Esophagus muscularis mucosa (tissue), 4 donors: ENCODE results near the gene TMX2. TPM values are rescaled to one million over a fixed set of nuclear protein-coding genes. Genes with fewer than 3 reads are reported as not detected.

Experiments used
- DNase-seq: peaks from one replicate; pipeline ENCODE4 v3.0.0-alpha.2; 2017; ENCODE audit errors: extremely low spot score
- H3K27ac ChIP-seq, 4 donors: fragments of 200-600 bp; sonication (generic); replicated peaks in 1 of 4; 1 replicate in 3 of 4; 2 replicates in 1 of 4; pipeline ENCODE4 v1.5.1; 2016 to 2019; ENCODE audit warnings: mild to moderate bottlenecking in 1 of 4
- H3K27me3 ChIP-seq, 4 donors: fragments of 200-600 bp; sonication (generic); one replicate each; pipeline versions ENCODE4 v1.5.1 to v1.6.0; 2016 to 2019
- H3K36me3 ChIP-seq, 4 donors: fragments of 200-600 bp; sonication (generic); one replicate each; pipeline ENCODE4 v1.5.1; 2016 to 2019
- H3K4me1 ChIP-seq, 4 donors: fragments of 200-600 bp; sonication (generic); one replicate each; pipeline ENCODE4 v1.5.1; 2016 to 2019
- H3K4me3 ChIP-seq, 4 donors: fragments of 200-600 bp; sonication (generic); 1 replicate in 2 of 4; 2 replicates in 2 of 4; pipeline ENCODE4 v1.5.1; 2016 to 2019; ENCODE audit warnings: mild to moderate bottlenecking in 4 of 4, moderate library complexity in 1 of 4
- H3K9me3 ChIP-seq, 4 donors: fragments of 200-600 bp; sonication (generic); 1 replicate in 3 of 4; 2 replicates in 1 of 4; pipeline ENCODE4 v1.5.1; 2016 to 2019
- EP300 ChIP-seq: sonication (generic); formaldehyde crosslinking; IDR thresholded peaks from one replicate; pipeline ENCODE4 v1.6.1; 2017; ENCODE audit warnings: antibody characterized with exemption
- POLR2A ChIP-seq: fragments of 450-650 bp; IDR thresholded peaks from one replicate; pipeline ENCODE4 v1.6.1; 2017; ENCODE audit warnings: antibody characterized with exemption, moderate library complexity, mild to moderate bottlenecking, low read depth
- POLR2AphosphoS5 ChIP-seq, 2 donors: sonication (generic); formaldehyde crosslinking; IDR thresholded peaks; one replicate each; pipeline ENCODE4 v1.6.1; 2017; ENCODE audit warnings: antibody characterized with exemption in 2 of 2
- intact Hi-C: fragments of 100-400 bp; cut with DNase I; formaldehyde crosslinking; loops from one replicate; pipeline ENCODE4 v1.15.1; 2023
- small RNA-seq, 3 donors: library from RNA; depleted of rRNA; stranded (forward); fragments of <200 nt; gene quantifications; one replicate each; pipeline ENCODE3, GENCODE V24; 2016
- total RNA-seq, 4 donors: library from RNA; depleted of rRNA; stranded (reverse); fragments of >200 nt; gene quantifications; one replicate each; pipeline versions ENCODE4 v1.1.0 to v1.2.1, GENCODE V29; 2016
- TF ChIP-seq, protein P1 (sequence below), 3 experiments: fragments of 200-600 bp in 2 of 3; fragments of 450-650 bp in 1 of 3; sonication (generic) in 2 of 3; IDR thresholded peaks; one replicate each; pipeline ENCODE4 v1.5.1; 2017 to 2019; ENCODE audit warnings: antibody characterized with exemption in 3 of 3, mild to moderate bottlenecking in 2 of 3, moderate library complexity in 1 of 3

The TMX2 gene
- total RNA-seq, 4 donors from 2014 or later: 31.1 to 52.8 (median 46.1) TPM

GRCh38 chr11:57788703-57789088 lies 76.3 kb downstream of the TMX2 start:
- DNase-seq: no peak
- Histone ChIP-seq H3K4me1 (peaks cover 85 to 96% (median 92%) of the 10 kb centered on the region in 4 donors), H3K27me3 (no peaks in the 10 kb centered on the region), H3K36me3 (peaks cover 0 to 25% (median 14%) of the 10 kb centered on the region in 4 donors), H3K9me3 (no peaks in the 10 kb centered on the region), H3K4me3 (no peak overlapping the region), H3K27ac (peak overlapping the region in 3 of 4 donors; percentile 0 to 63 (median 35))
- TF ChIP-seq POLR2A: no peak
- TF ChIP-seq, protein P1, sequence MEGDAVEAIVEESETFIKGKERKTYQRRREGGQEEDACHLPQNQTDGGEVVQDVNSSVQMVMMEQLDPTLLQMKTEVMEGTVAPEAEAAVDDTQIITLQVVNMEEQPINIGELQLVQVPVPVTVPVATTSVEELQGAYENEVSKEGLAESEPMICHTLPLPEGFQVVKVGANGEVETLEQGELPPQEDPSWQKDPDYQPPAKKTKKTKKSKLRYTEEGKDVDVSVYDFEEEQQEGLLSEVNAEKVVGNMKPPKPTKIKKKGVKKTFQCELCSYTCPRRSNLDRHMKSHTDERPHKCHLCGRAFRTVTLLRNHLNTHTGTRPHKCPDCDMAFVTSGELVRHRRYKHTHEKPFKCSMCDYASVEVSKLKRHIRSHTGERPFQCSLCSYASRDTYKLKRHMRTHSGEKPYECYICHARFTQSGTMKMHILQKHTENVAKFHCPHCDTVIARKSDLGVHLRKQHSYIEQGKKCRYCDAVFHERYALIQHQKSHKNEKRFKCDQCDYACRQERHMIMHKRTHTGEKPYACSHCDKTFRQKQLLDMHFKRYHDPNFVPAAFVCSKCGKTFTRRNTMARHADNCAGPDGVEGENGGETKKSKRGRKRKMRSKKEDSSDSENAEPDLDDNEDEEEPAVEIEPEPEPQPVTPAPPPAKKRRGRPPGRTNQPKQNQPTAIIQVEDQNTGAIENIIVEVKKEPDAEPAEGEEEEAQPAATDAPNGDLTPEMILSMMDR (IDR thresholded peaks at IDR 0.05): no peak
- no peak for TF ChIP-seq EP300
- no peak for TF ChIP-seq POLR2AphosphoS5 (IDR thresholded peaks at IDR 0.05)
- intact Hi-C loops: no loop called here

Small RNA genes within 50 kb of the gene (small RNA-seq; reads per million reads assigned to genes)
- gene TMX2-CTNND1: 0 reads per million in 3 donors

Other genes starting within 250 kb of the TMX2 start
- gene SLC43A1, start 196.9 kb upstream of the TMX2 start, total RNA-seq: 10 to 100 TPM; 17.7 to 33.2 (median 23.5) TPM
- 10 to 100 TPM; 41.9 to 49.1 (median 43.1) TPM for gene TIMM10, start 181.8 kb upstream of the TMX2 start, total RNA-seq
- gene SMTNL1, start 175.0 kb upstream of the TMX2 start, total RNA-seq: not detected
- gene UBE2L6, start 144.9 kb upstream of the TMX2 start, total RNA-seq: 10 to 100 TPM; 15.8 to 40.3 (median 32.8) TPM
- gene SERPING1, start 114.9 kb upstream of the TMX2 start, total RNA-seq: 100 to 1,000 TPM; 290 to 585 (median 569) TPM
- 1 to 10 TPM in 2 of 4 donors, under 1 TPM in 2; 0.50 to 2.5 (median 1.0) TPM for gene YPEL4, start 62.7 kb upstream of the TMX2 start, total RNA-seq
- gene CLP1, start 54.8 kb upstream of the TMX2 start, total RNA-seq: 10 to 100 TPM in 3 of 4 donors, 1 to 10 TPM in 1; 8.3 to 18.1 (median 14.7) TPM
- gene ZDHHC5, start 44.5 kb upstream of the TMX2 start, total RNA-seq: 10 to 100 TPM; 36.5 to 57.7 (median 47.8) TPM
- gene MED19, start 378 bp upstream of the TMX2 start, total RNA-seq: 10 to 100 TPM in 3 of 4 donors, 1 to 10 TPM in 1; 5.8 to 26.1 (median 11.8) TPM
- gene SELENOH, start 28.9 kb downstream of the TMX2 start, total RNA-seq: 100 to 1,000 TPM in 1 of 4 donors, 10 to 100 TPM in 3; 71.4 to 109 (median 82.6) TPM
- gene BTBD18, start 39.2 kb downstream of the TMX2 start, total RNA-seq: not detected
- 100 to 1,000 TPM in 1 of 4 donors, 10 to 100 TPM in 3; 78.1 to 101 (median 89.5) TPM for gene CTNND1, start 49.2 kb downstream of the TMX2 start, total RNA-seq